SK-N-SH treated with all-trans-retinoic acid at 6 μM for 48 hours (cell line): ENCODE measurements around the gene C8G.

Source experiments
- BACH2 ChIP-seq: fragments of 250-450 bp; sonication (Bioruptor Pico); IDR thresholded peaks from 2 replicates; pipeline ENCODE4 v1.9.0; 2021; ENCODE audit warnings: mild to moderate bottlenecking, borderline replicate concordance
- PPARA ChIP-seq: fragments of 250-450 bp; sonication (Bioruptor Pico); IDR thresholded peaks from 2 replicates; pipeline ENCODE4 v1.5.0; 2020; ENCODE audit warnings: mild to moderate bottlenecking, borderline replicate concordance
- ZFP30 ChIP-seq: fragments of 450-650 bp; formaldehyde crosslinking; IDR thresholded peaks from 2 replicates; pipeline ENCODE4 v1.5.0; 2022; ENCODE audit warnings: mild to moderate bottlenecking, moderate library complexity
- ZNF70 ChIP-seq: fragments of 450-650 bp; formaldehyde crosslinking; IDR thresholded peaks from 2 replicates; pipeline ENCODE4 v1.5.0; 2020; ENCODE audit warnings: mild to moderate bottlenecking, moderate library complexity
- TF ChIP-seq, protein P1 (sequence below): fragments of 250-450 bp; sonication (Bioruptor Pico); IDR thresholded peaks from 2 replicates; pipeline ENCODE4 v1.8.0; 2021; ENCODE audit warnings: low read depth, mild to moderate bottlenecking, moderate library complexity, borderline replicate concordance
- TF ChIP-seq, protein P2 (sequence below): fragments of 250-450 bp; sonication (Bioruptor Pico); IDR thresholded peaks from 2 replicates; pipeline ENCODE4 v1.8.0; 2020; ENCODE audit warnings: mild to moderate bottlenecking, moderate library complexity, borderline replicate concordance

DNA sequence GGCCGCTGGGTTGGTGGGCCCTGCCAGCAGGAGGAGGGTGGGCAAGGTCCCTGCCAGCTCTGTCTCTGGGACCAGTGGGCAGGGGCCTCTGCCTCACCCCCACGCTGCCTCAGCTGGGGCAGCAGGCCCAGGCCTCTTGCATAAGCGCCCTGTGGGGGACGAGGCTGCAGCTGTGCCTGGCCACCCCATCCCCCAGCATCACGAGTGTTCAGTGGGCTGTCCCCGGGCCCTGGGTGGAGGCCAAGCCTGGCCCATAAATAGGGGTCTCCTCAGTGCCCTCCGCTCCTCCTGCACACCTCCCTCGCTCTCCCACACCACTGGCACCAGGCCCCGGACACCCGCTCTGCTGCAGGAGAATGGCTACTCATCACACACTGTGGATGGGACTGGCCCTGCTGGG, 32.2 kb downstream of the C8G start, which contains the start of gene PTGDS:
- no peak for TF ChIP-seq PPARA
- no peak for TF ChIP-seq ZFP30
- TF ChIP-seq BACH2: no peak
- TF ChIP-seq ZNF70 (CRISPR knock-in tag): no peak
- TF ChIP-seq, protein P1, sequence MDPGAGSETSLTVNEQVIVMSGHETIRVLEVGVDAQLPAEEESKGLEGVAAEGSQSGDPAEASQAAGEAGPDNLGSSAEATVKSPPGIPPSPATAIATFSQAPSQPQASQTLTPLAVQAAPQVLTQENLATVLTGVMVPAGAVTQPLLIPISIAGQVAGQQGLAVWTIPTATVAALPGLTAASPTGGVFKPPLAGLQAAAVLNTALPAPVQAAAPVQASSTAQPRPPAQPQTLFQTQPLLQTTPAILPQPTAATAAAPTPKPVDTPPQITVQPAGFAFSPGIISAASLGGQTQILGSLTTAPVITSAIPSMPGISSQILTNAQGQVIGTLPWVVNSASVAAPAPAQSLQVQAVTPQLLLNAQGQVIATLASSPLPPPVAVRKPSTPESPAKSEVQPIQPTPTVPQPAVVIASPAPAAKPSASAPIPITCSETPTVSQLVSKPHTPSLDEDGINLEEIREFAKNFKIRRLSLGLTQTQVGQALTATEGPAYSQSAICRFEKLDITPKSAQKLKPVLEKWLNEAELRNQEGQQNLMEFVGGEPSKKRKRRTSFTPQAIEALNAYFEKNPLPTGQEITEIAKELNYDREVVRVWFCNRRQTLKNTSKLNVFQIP (CRISPR knock-in tag): no peak
- TF ChIP-seq, protein P2, sequence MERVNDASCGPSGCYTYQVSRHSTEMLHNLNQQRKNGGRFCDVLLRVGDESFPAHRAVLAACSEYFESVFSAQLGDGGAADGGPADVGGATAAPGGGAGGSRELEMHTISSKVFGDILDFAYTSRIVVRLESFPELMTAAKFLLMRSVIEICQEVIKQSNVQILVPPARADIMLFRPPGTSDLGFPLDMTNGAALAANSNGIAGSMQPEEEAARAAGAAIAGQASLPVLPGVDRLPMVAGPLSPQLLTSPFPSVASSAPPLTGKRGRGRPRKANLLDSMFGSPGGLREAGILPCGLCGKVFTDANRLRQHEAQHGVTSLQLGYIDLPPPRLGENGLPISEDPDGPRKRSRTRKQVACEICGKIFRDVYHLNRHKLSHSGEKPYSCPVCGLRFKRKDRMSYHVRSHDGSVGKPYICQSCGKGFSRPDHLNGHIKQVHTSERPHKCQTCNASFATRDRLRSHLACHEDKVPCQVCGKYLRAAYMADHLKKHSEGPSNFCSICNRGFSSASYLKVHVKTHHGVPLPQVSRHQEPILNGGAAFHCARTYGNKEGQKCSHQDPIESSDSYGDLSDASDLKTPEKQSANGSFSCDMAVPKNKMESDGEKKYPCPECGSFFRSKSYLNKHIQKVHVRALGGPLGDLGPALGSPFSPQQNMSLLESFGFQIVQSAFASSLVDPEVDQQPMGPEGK: no peak
